22Rv1 (cell line): Measurements from ENCODE around the gene EIPR1.

Experiments used
- CTCF ChIP-seq: fragments of 450-650 bp; IDR thresholded peaks from 2 replicates; pipeline ENCODE4 v1.5.1; 2017; ENCODE audit warnings: mild to moderate bottlenecking
- ZFX ChIP-seq: fragments of 450-650 bp; IDR thresholded peaks from 2 replicates; pipeline ENCODE4 v1.6.1; 2017; ENCODE audit warnings: antibody characterized with exemption, borderline replicate concordance

GRCh38 chr2:3290655-3291054 is 87.0 kb downstream of the EIPR1 start:
- TF ChIP-seq CTCF (no peak), ZFX (no peak)
